Activated naive CD8-positive, alpha-beta T cell treated with anti-CD3 and anti-CD28 coated beads, Interleukin-2, amount 10 ng/mL, durations not matched to agents 7 days and 5 days (primary cell): ENCODE data around the gene CAPN14. TPM values are rescaled to one million over a fixed set of nuclear protein-coding genes. Genes with fewer than 3 reads are reported as not detected.

Experiments
- ATAC-seq: fragments of 150-1000 bp; cut with Tn5 transposase; one replicate; pipeline ENCODE4 v1.10.0; 2021; ENCODE audit warnings: low read depth, moderate library complexity
- POLR2A ChIA-PET: fragments of 350-600 bp; sonication (Branson Sonifier 250); formaldehyde crosslinking; loops from one replicate; lab custom pipeline; 2021; ENCODE audit warnings: antibody characterized with exemption; lab: Charles Lee
- DNase-seq: peaks from one replicate; pipeline ENCODE4 v3.0.0; 2021
- H3K27ac Mint-ChIP-seq: one replicate; pipeline ENCODE4 v1.8.0; 2022; ENCODE audit warnings: mild to moderate bottlenecking, mixed read lengths
- H3K27me3 Mint-ChIP-seq: one replicate; pipeline ENCODE4 v1.8.0; 2022; ENCODE audit warnings: mild to moderate bottlenecking, moderate library complexity, mixed read lengths
- H3K36me3 Mint-ChIP-seq: one replicate; pipeline ENCODE4 v1.8.0; 2021; ENCODE audit warnings: mild to moderate bottlenecking, mixed read lengths
- H3K4me1 Mint-ChIP-seq: one replicate; pipeline ENCODE4 v1.8.0; 2021; ENCODE audit warnings: mixed read lengths
- H3K4me3 Mint-ChIP-seq: one replicate; pipeline ENCODE4 v1.8.0; 2022; ENCODE audit warnings: mild to moderate bottlenecking, moderate library complexity, mixed read lengths
- H3K9me3 Mint-ChIP-seq: one replicate; pipeline ENCODE4 v1.8.0; 2021; ENCODE audit warnings: mixed read lengths
- total RNA-seq, 2 experiments: library from RNA; stranded (reverse); gene quantifications; one replicate each; pipeline ENCODE4 v1.2.3, GENCODE V29; 2021

The CAPN14 gene
- total RNA-seq, 2 experiments from 2014 or later: 0.17 to 0.28 TPM

- no peaks in the 10 kb centered on the region for H3K36me3 Mint-ChIP-seq
- POLR2A ChIA-PET: no interaction called here
These were observed 20.2 kb upstream of the CAPN14 start for GRCh38 chr2:31237348-31238017.

DNA sequence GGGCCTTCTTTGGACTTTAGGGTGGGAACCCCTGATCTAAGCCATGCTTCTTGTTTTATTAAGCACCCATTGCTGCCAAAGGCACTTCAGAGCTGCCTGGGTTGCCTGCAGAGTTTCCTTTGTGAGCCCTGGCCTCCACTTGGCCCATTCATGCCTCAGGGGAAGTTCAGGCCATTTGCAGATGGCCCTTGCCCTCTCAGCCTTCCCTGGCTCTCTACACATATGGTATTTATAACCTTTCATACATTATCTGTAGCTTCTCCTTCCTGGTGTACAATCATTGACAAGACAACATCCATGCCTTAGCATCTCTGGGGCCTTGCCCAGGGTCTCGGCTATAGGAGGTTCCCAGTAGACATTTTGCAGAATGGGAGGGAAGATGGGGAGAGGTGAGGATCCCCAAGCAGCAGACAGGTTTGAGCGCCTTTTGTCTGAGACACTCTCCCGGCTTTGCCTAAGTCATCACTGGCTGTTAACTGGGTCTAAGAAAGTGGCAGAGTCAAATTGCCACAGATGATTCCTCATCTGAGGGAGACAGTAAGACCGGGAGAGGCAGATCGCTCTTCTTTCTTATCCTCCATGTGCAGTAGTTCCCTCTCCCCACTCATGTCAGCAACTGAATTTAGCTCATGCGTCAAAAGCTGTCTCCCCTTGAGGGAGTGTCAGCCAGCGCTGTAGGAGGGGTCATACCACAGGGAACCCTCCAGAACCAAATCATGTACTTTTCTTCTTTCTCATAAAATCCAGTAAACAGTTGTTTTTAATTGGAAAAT, 19.3 kb upstream of the CAPN14 start:
- H3K27me3 Mint-ChIP-seq: peaks cover 4% of the 10 kb centered on the region
- no peak overlapping the region for H3K4me3 Mint-ChIP-seq
- H3K27ac Mint-ChIP-seq: no peak overlapping the region
- ATAC-seq (no peak), DNase-seq (no peak)
- peaks cover 11% of the 10 kb centered on the region for H3K4me1 Mint-ChIP-seq
- POLR2A ChIA-PET: no interaction called here
- no peaks in the 10 kb centered on the region for H3K36me3 Mint-ChIP-seq
- no peaks in the 10 kb centered on the region for H3K9me3 Mint-ChIP-seq

More at GRCh38 chr2:31237348-31238017, 20.2 kb upstream of the CAPN14 start:
- peaks cover 17% of the 10 kb centered on the region for H3K4me1 Mint-ChIP-seq
- no peaks in the 10 kb centered on the region for H3K9me3 Mint-ChIP-seq
- H3K27ac Mint-ChIP-seq: no peak overlapping the region
- H3K27me3 Mint-ChIP-seq: peaks cover 4% of the 10 kb centered on the region
- no peak for DNase-seq
- no peak for ATAC-seq
- H3K4me3 Mint-ChIP-seq: no peak overlapping the region

- H3K4me1 Mint-ChIP-seq: peaks cover 8% of the 10 kb centered on the region
- H3K36me3 Mint-ChIP-seq: no peaks in the 10 kb centered on the region
- H3K27ac Mint-ChIP-seq: no peak overlapping the region
- no peak overlapping the region for H3K4me3 Mint-ChIP-seq
- H3K27me3 Mint-ChIP-seq: peaks cover 8% of the 10 kb centered on the region
- H3K9me3 Mint-ChIP-seq: no peaks in the 10 kb centered on the region
- POLR2A ChIA-PET: no interaction called here
- DNase-seq: no peak
- ATAC-seq: no peak
These were observed 18.2 kb upstream of the CAPN14 start for GRCh38 chr2:31235504-31235902.

GRCh38 chr2:31234683-31235503, 17.6 kb upstream of the CAPN14 start:
- Mint-ChIP-seq H3K36me3 (no peaks in the 10 kb centered on the region), H3K27me3 (peaks cover 13% of the 10 kb centered on the region), H3K27ac (no peak overlapping the region), H3K4me3 (peak overlapping the region; percentile 47), H3K4me1 (peaks cover 8% of the 10 kb centered on the region), H3K9me3 (no peaks in the 10 kb centered on the region)
- DNase-seq (no peak), ATAC-seq (no peak)
- POLR2A ChIA-PET: no interaction called here

DNA sequence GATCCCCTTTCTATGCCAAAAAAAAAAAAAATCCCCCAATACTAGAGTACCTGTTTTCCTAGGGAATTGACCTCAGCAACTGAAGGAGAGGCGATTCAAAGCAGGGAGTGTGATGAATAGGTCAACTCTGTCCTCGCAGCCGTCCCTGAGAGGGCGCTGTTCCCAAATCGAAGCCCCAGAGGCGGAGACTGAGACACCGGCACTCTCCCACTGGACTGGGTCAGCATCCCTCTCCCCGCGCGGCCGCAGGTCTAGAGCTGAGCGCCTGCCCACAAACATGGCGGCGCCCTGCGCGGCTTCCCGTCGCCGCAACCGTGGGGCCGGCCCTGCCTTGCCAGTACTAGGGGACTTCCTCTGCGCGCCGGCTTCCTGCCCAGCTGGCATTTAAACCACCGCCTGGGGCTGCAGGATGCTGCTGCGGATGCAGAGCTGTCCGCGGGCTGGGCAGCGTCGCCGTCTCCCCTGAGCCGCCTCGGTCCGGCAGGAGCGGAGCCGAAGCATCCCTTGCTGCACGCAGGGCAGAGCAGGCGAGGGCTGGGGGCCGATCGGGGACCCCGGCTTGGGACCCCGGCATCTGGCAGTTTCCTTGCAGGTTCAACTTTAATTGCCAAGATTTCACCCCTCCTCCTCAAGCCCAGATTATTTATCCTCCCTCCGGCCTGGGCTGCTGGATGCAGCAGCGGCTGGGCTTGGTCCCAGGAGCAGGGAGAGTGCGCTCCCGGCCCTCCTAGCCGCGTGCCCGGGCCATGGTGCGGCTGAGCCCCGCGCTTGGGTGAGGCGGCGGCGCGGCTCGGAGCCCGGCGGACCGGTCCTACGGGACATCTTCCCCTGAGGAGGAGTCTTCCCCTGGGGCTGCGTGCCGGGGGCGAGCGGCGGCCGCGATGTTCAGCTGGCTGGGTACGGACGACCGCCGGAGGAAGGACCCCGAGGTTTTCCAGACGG, 16.7 kb upstream of the CAPN14 start, which contains the start of gene EHD3:
EHD3 (plus strand) TSS at position 412 of the 942 bp plus-strand sequence; CDS start at position 882, 470 bp downstream.
- peak within 1 kb of the TSS; percentile 68 for H3K4me3 Mint-ChIP-seq
- H3K36me3 Mint-ChIP-seq: no peaks in the 10 kb centered on the region
- DNase-seq: peak; percentile 83
- H3K27me3 Mint-ChIP-seq: peaks cover 15% of the 10 kb centered on the region
- H3K4me1 Mint-ChIP-seq: peaks cover 8% of the 10 kb centered on the region
- no peaks in the 10 kb centered on the region for H3K9me3 Mint-ChIP-seq
- POLR2A ChIA-PET: interaction anchor here (0.6 to 0.7 kb wide), 2 partner anchors 242 to 1087 kb away, joined by 3 read pairs; partner anchors contain the start of gene YPEL5
- H3K27ac Mint-ChIP-seq: peak within 1 kb of the TSS; percentile 0
- ATAC-seq: peak; percentile 98

DNA sequence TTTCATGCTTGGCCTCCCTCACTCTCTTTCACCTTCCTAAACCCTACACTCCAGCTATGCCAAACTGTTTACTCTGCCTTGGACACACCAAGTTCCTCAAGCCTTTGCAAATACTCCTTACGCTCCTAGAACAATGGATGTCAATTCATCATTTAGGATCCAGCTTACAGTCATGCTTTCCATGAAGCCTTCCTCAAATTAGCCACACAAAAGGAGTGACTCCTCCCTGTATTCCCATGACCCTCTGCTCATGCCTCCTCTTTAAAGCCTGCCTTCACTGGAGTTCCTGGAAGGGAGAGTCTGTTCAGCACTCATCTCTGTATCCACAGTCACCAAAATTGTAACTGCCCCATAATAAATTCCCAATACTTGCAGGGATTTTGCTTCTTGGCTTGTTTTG, 15.9 kb upstream of the CAPN14 start:
- DNase-seq: no peak
- H3K36me3 Mint-ChIP-seq: no peaks in the 10 kb centered on the region
- no peak for ATAC-seq
- POLR2A ChIA-PET: interaction anchor here (0.6 kb wide), 1 partner anchor 243 kb away, joined by 3 read pairs; no protein-coding TSS in a partner anchor
- peak overlapping the region; percentile 0 for H3K27ac Mint-ChIP-seq
- H3K27me3 Mint-ChIP-seq: peaks cover 18% of the 10 kb centered on the region
- no peaks in the 10 kb centered on the region for H3K9me3 Mint-ChIP-seq
- H3K4me3 Mint-ChIP-seq: peak overlapping the region; percentile 68
- peaks cover 8% of the 10 kb centered on the region for H3K4me1 Mint-ChIP-seq

- Mint-ChIP-seq H3K4me3 (no peak overlapping the region), H3K27ac (no peak overlapping the region), H3K36me3 (no peaks in the 10 kb centered on the region), H3K4me1 (peaks cover 10% of the 10 kb centered on the region), H3K27me3 (peaks cover 18% of the 10 kb centered on the region), H3K9me3 (no peaks in the 10 kb centered on the region)
- POLR2A ChIA-PET: no interaction called here
- DNase-seq (no peak), ATAC-seq (no peak)
These were observed 15.3 kb upstream of the CAPN14 start for GRCh38 chr2:31232586-31232985.

- Mint-ChIP-seq H3K9me3 (no peaks in the 10 kb centered on the region), H3K27me3 (peaks cover 18% of the 10 kb centered on the region), H3K27ac (no peak overlapping the region), H3K4me3 (no peak overlapping the region), H3K36me3 (no peaks in the 10 kb centered on the region), H3K4me1 (peaks cover 10% of the 10 kb centered on the region)
- DNase-seq: no peak
- POLR2A ChIA-PET: no interaction called here
- ATAC-seq: no peak
These were observed 14.4 kb upstream of the CAPN14 start for GRCh38 chr2:31231571-31232302.

- no peaks in the 10 kb centered on the region for H3K36me3 Mint-ChIP-seq
- ATAC-seq (no peak), DNase-seq (no peak)
- H3K27ac Mint-ChIP-seq: no peak overlapping the region
- H3K27me3 Mint-ChIP-seq: peaks cover 18% of the 10 kb centered on the region
- H3K9me3 Mint-ChIP-seq: no peaks in the 10 kb centered on the region
- peaks cover 10% of the 10 kb centered on the region for H3K4me1 Mint-ChIP-seq
- no peak overlapping the region for H3K4me3 Mint-ChIP-seq
- POLR2A ChIA-PET: no interaction called here
These were observed 13.4 kb upstream of the CAPN14 start for GRCh38 chr2:31230751-31231150.

DNA sequence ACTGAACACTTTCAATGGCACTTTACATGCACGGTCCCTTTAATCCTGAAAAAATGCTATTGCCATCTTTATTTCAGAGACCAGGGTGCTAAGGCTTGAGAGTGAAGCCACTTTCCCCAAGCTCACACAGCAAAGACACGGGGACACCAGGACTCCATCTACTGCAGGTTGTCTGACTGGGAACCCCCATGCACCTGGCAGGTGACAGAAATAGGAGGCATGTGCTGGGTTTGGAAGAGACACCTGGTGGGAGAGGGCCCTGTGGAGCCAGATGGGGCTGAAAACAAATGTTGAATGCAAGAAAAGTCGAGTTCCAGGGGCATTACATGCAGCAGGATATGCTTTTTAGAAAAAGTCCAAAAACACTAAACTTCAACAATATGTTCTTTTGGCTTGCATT, 11.4 kb upstream of the CAPN14 start:
- no peak overlapping the region for H3K4me3 Mint-ChIP-seq
- H3K4me1 Mint-ChIP-seq: peaks cover 9% of the 10 kb centered on the region
- H3K27ac Mint-ChIP-seq: no peak overlapping the region
- no peaks in the 10 kb centered on the region for H3K36me3 Mint-ChIP-seq
- DNase-seq: no peak
- no peaks in the 10 kb centered on the region for H3K9me3 Mint-ChIP-seq
- POLR2A ChIA-PET: no interaction called here
- peaks cover 19% of the 10 kb centered on the region for H3K27me3 Mint-ChIP-seq
- no peak for ATAC-seq

- H3K4me1 Mint-ChIP-seq: peaks cover 2% of the 10 kb centered on the region
- POLR2A ChIA-PET: no interaction called here
- no peak overlapping the region for H3K4me3 Mint-ChIP-seq
- no peaks in the 10 kb centered on the region for H3K36me3 Mint-ChIP-seq
- H3K27me3 Mint-ChIP-seq: peaks cover 18% of the 10 kb centered on the region
- no peak for DNase-seq
- no peak for ATAC-seq
- H3K27ac Mint-ChIP-seq: no peak overlapping the region
- no peaks in the 10 kb centered on the region for H3K9me3 Mint-ChIP-seq
These were observed 10.4 kb upstream of the CAPN14 start for GRCh38 chr2:31227711-31228125.

- Mint-ChIP-seq H3K27ac (no peak overlapping the region), H3K36me3 (no peaks in the 10 kb centered on the region), H3K4me1 (peaks cover 2% of the 10 kb centered on the region), H3K4me3 (no peak overlapping the region), H3K27me3 (peaks cover 20% of the 10 kb centered on the region), H3K9me3 (no peaks in the 10 kb centered on the region)
- DNase-seq: no peak
- ATAC-seq: no peak
- POLR2A ChIA-PET: no interaction called here
These were observed 9.8 kb upstream of the CAPN14 start for GRCh38 chr2:31227110-31227509.
